ENCODE measurements around the gene GSX1.

The GSX1 gene

DNA sequence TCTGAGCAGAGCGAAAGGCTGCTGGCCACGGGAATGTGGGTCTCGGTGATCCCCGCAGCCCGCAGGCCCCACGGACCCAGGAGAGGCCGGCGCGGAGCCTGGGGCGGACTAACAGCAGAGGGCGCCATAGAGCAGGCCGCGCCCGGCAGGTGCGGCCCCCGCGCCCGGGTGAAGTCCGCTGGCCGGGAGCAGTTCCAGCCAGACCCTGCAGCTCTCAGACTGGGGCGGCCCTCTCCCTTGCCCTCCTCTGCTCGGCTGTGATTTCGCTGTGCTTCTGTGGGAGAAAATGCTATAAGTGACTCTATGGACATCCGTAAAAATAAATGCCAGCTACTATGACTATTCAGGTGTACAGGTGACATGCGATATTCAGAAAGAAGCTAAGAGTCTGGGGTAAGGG, 37.7 kb downstream of the GSX1 start:
- FAIRE-seq: no peak
- DNase-seq (ENCODE audit: low spot score): peak; percentile 70

DNA sequence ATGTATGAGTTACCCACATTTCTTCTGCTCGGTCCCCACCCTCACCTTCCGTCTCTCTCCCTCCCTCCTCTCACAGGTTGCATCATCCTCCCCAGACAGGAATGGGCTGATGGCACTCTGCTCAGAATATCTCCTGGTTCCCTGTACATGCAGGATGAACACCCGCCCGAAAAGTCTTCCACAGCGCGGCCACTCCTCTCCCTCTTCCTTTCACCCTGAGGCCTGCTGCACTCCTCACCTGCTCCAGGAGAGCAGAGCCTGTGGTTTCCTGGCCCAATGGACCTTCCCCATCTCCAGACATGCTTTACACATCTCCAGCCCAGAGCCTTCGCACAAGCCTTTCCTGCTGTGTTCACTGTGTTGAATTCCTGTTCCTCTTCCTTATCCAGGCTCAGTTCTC, 40.9 kb downstream of the GSX1 start:
- DNase-seq (ENCODE audit: low spot score) (no peak), FAIRE-seq (no peak)

DNA sequence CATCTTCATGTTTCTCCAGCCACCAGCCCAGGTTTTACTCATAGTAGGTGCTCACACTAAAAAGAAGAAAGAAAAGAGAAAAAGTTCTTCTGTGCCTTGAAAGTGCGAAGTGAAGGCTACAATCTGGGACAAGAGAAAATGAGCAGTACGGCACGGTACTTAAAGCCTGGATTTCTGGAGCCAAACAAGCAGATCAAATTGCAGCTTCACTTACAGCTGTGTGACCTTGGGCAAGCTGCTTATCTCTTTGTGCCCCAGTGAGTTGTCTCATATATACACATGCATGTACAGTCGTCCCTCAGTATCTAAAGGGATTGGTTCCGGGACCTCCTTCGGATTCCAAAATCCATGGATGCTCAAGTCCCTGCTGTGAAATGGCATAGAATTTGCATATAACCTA, 41.8 kb downstream of the GSX1 start:
- DNase-seq (ENCODE audit: low spot score): no peak

DNA sequence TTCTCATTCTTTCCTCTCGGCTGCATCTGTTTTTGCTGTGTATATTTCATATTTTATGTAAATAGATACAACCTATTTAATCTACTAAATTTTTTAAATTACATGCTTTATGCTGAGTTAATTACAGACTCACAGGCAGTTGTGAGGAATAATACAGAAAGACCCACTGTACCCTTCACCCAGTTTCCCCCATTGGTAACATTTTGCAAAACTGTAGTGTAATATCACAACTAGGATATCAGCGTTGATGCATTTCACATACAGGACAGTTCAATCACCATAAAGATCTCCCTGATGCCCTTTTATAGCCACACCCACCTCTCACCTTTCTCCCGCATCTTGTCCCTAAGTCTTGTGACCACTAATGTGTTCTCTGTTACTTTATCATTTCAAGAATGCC, 43.5 kb downstream of the GSX1 start:
- FAIRE-seq: no peak

More for the DNA sequence above, 41.8 kb downstream of the GSX1 start:
- no peak for FAIRE-seq

DNA sequence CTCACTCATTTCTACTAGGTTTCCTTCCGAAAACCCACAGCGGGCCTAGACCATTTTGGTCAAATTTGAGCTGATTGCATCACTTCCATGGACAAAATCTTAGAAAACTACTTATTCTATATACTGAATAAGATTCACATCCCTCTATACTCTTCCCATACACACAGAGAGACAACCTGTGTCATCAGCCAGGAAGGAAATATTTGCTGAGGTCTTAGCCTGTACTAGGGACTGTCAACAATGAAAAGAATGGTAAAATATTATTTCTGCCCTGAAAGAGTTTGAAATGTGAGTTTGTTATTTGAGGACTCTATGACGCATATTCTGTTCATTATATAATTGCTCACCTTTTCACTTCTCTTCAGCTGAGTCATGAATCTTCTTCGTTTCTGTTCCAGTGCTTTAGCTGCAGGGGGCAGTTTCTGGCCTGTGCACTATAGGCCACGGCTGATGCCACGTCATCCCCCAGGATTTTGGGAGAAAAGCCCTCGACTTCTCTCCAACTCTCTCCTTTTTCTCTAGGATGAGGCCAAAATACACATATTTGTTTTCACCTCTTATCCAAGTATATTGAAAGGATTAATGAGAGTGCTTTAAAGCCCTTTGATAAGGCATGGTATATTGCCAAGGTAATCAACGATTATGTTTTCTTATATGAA, 47.7 kb downstream of the GSX1 start:
- DNase-seq (ENCODE audit: low spot score) (peak; percentile 37), FAIRE-seq (no peak)

More for the DNA sequence above, 43.5 kb downstream of the GSX1 start:
- DNase-seq (ENCODE audit: low spot score): no peak

- no peak for DNase-seq (ENCODE audit: low spot score)
- FAIRE-seq: no peak
Measured at GRCh38 chr13:27842571-27842970, 50.3 kb downstream of the GSX1 start.

Data from urothelium cell line (cell line).